Globus pallidus (tissue), 1 donor: ENCODE results near the gene LPP.
"Not testable (repeated sequence)": the region's sequence is repeated elsewhere in the genome, so short reads cannot be mapped to it uniquely, and the experiment has no call there.

Source experiments
- DNase-seq: peaks from one replicate; pipeline ENCODE4 v3.0.0-alpha.2; 2015; ENCODE audit warnings: low spot score

The LPP gene

DNA sequence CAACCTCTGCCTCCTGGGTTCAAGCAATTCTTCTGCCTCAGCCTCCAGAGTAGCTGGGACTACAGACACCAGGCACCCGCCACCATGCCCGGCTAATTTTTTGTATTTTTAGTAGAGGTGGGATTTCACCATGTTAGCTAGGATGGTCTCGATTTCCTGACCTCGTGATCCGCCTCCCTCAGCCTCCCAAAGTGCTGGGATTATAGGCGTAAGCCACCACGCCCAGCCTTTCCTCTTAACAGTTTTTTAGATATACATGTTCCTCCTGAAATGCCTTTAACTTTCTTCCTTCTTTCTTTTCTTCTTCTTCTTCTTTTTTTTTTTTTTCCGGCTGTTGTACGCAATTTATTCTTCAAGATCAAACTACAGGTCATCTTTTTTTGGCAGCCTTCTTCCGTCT lies 548.1 kb downstream of the LPP start:
- not testable (repeated sequence) for DNase-seq

GRCh38 chr3:188706176-188706575 lies 552.2 kb downstream of the LPP start:
- DNase-seq = no peak

GRCh38 chr3:188706599-188706998 lies 552.6 kb downstream of the LPP start:
- no peak for DNase-seq

GRCh38 chr3:188707381-188708288 lies 553.7 kb downstream of the LPP start:
- DNase-seq = no peak

DNA sequence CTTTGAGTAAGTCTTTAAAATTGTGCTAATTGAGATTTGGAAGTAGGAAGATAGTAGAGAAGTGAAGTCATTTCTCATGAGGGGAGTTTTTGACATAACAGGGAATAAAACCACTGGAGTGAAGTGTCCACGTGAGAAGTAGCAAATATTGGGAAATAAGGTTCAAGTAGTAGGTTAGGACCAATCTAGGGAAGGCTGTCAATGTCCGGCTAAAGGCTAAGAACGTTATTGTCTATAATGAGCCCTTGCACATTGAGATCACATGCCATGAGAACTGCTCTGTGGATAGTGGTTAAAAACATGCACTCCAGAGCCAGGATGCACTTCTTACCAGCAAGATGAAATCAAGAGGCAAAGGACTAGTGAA lies 557.9 kb downstream of the LPP start:
- DNase-seq = no peak

DNA sequence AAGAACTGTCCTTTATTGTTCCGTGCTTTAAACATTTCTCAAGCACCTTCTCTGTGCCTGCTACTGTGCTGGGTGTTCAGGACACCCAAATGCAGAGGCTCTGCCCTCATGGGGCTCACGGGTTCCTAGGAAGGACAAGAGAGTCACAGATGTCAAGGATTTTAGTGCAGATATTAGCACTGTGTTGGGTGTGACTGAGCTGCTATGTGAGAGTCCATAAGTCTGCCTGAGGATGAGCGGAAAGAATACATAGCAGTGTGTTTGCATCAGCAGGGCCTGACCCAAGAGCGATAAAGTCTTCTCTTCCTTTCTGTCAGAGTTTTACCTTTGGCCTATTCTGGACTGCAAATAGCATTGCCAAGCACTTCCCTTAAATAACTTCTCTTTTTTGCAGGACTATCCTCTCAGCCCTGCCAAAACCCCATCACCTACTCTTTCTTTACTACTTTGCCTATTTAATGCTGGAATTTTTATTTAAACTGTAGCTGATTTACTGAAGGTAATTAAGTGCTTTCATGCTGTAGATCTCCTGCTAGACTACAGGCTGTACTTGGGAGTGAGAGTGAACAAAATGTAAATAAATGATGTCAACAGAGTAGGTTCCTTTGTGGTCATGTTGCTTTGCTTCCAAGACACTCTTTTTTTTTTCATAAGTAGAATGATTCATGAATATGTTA lies 558.4 kb downstream of the LPP start:
- peak; percentile 25 for DNase-seq

DNA sequence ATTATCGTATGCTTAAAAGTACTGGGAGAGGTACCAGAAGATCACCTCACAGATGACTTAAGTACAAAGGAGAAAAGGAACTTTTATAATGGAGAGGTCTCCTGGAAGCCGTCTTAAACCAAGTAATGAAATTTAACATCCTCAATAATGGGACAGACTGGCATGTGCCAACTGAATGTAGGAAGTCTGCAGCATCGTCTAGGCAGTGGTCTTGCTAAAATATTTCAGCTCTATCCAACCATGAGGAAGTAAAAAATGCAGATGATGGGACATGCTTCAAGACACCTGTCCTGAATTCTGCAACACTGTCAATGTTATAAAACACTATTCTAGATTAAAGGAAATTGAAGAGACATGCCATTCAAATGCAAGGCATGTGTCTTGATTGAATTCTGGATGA lies 559.0 kb downstream of the LPP start:
- DNase-seq = no peak

DNA sequence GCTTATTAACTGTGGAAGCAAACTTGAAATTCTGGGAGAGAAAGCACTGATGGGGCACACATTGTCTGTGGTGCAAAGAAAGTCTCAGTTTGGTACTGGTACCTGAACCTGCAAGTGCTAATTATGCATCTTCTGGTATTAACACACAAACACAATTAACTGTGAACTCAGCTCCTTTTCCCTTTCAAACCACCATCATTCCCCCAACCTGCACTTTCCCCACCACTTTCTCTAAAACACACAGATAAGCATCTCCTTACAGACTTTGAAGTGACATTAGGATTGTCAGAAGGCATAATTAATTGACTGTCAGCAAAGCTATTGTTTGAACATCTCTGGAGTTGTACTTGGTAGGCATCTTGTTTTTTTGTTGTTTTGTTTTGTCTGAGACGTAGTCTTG lies 565.6 kb downstream of the LPP start:
- DNase-seq = no peak

GRCh38 chr3:188720215-188720614 lies 566.3 kb downstream of the LPP start:
- DNase-seq = no peak

- DNase-seq = no peak
Measured at GRCh38 chr3:188720636-188721035, 566.7 kb downstream of the LPP start.

DNA sequence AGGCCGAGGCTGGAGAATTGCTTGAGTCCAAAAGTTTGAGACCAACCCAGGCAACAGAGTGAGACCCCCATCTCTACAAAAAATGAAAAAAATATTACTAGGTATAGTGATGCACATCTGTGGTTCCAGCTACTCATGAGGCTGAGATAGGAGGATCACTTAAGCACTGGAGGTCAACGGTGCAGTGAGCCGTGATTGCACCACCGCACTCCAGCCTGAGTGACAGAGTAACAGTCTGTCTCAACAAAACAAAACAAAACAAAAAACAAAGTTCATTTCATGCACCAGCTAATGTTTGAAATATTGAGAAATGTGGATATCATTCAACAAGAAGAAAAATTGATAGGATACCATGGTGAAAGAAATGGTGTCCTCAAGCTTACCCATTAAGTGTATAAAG lies 567.4 kb downstream of the LPP start:
- DNase-seq = no peak

- DNase-seq = no peak
Measured at GRCh38 chr3:188721990-188722389, 568.0 kb downstream of the LPP start.

DNA sequence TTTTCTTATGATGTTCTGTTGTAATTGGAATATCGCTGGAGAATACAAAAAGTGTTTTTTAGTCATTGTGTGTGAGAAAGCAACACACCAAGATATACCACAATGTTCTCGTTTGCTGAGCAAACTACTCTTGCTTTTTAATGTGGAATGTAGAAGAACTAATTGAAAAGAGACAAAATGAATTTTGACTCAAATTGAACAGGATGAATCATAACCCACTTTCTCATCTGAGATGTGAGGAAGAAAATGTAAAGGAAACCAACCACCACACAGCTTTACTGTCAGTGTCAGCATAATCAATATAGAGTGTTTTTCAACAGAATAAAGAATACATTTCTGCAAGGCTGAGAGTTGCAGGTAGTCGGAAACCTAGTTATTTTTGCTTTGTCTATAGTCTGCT lies 569.0 kb downstream of the LPP start:
- no peak for DNase-seq

DNA sequence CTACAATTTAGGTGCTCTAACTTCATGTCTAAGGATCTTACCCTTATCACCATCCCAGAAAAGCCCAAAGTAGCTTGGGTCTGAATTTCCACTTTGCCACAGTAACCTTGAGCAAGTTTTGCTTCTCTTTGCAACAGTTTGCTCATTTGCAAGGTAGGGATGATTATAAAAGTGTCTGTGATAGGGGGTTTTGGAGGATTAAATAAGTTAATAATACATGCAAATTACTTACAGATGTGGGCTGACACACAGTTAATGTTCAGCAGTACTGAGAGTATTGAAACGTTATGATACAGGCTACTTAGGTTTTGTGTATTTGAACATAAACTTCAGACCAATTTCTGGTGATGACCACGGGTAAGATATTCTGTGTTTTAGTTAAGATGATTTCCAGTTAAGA lies 573.1 kb downstream of the LPP start:
- DNase-seq = no peak

DNA sequence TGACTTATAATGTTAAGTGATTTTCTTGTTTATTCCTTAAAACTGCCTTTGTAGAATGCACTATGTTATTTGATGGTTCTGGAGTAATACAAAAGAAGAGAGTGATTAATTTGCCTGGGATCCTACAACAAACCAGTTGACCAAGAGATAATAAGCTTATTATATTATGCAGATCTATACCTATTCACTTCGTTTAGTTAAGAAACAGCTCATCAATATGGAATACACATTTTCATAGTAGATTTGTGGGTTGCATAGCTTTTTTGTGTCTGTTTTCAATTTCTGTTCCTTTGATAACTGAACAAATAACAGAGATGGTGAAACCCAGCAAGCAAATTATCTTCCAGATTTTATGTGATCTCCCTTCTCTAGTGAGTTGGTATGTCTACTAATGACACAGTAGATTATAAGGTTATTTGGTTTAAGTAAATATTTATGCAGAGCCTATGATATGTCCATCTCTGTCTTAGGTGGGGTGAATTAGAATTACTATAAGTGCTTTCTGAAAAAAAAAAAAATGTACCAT lies 574.5 kb downstream of the LPP start:
- no peak for DNase-seq

DNA sequence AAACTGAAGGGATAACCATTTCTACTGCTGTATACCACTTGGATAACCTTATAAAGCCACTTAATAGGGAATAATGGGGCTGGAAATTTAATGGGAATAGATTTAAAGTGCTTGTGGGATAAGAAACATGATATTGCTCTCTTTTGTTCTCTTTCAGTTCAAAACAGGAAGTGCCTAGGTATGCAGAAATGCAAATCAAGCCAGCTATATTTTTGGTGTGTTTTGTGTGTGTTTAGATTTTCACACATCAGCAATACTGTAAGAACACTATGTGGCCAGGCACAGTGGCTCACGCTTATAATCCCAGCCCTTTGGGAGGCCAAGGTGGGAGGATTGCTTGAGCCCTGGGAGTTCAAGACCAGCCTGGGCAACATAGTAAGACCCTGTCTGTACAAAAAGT lies 575.5 kb downstream of the LPP start:
- no peak for DNase-seq

GRCh38 chr3:188734395-188734794 lies 580.4 kb downstream of the LPP start:
- DNase-seq = peak; percentile 8

- no peak for DNase-seq
Measured at GRCh38 chr3:188739511-188739910, 585.6 kb downstream of the LPP start.

DNA sequence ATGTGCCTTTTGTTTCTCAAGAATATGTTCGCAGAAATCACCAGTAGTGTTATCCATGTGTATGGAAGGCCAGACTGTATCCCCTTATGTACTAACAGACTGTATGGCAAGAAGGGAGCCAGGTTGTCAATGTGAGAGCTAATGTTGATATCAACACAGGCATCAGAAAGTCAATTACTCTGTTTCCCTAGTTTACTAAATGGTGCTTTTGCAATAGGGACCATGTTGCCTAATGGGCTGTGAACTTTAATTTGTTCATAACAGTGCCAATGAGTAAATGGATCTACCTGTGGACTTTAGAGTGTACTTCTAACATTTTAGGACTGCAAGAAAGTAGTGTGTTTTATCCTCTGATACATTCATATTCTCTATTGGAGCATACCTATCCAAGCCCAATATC lies 586.1 kb downstream of the LPP start:
- no peak for DNase-seq

- no peak for DNase-seq
Measured at GRCh38 chr3:188742755-188743550, 589.0 kb downstream of the LPP start.

DNA sequence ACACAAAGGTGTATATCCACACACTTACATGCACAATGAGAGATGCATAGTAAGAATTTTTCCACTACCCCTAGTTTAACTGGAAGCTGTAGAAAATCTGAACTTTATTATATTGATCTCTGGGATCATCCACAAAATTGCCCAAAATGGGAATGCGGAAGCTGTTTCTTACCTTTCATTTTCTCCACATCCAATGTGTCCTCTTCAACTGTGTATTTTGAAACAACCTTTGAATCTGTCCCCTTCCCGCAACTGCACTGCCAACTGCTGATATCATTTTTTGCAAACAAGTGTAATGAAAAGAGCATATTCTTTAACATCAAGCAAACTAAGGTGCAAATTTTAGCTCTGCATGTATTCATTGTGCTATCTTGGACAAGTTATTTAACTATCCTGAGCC lies 590.2 kb downstream of the LPP start:
- no peak for DNase-seq

- DNase-seq = no peak
Measured at GRCh38 chr3:188745031-188745430, 591.1 kb downstream of the LPP start.
